HG03565 (cell line): Measurements from ENCODE around the gene CD164.

Source experiments
- ATAC-seq: cut with Tn5 transposase; IDR thresholded peaks from one replicate; pipeline ENCODE4 v1.9.1; 2021; ENCODE audit warnings: mild to moderate bottlenecking, moderate library complexity; ENCODE audit not compliant: unreplicated experiment

CD164 gene

GRCh38 chr6:109381747-109382575 is at the start of gene CD164:
Gene CD164, minus strand, starts transcription at chr6:109382467. Its CDS starts 89 bp downstream, at chr6:109382378.
- ATAC-seq, result peak; percentile 34

- no peak for ATAC-seq
Measured at GRCh38 chr6:109429496-109429895, 47.2 kb upstream of the CD164 start.

GRCh38 chr6:109428889-109429477 is 46.7 kb upstream of the CD164 start:
- no peak for ATAC-seq

GRCh38 chr6:109424946-109425345 is 42.7 kb upstream of the CD164 start:
- ATAC-seq, result no peak

GRCh38 chr6:109421184-109421583 is 38.9 kb upstream of the CD164 start:
- no peak for ATAC-seq

GRCh38 chr6:109420751-109421150 is 38.5 kb upstream of the CD164 start:
- no peak for ATAC-seq

GRCh38 chr6:109417646-109418045 is 35.4 kb upstream of the CD164 start:
- no peak for ATAC-seq

GRCh38 chr6:109411034-109411433 is 28.8 kb upstream of the CD164 start:
- ATAC-seq, result no peak

GRCh38 chr6:109406196-109406595 is 23.9 kb upstream of the CD164 start:
- ATAC-seq, result no peak

- ATAC-seq, result no peak
Measured at GRCh38 chr6:109397020-109397419, 14.8 kb upstream of the CD164 start.

- no peak for ATAC-seq
Measured at GRCh38 chr6:109396046-109396718, 13.9 kb upstream of the CD164 start.

GRCh38 chr6:109393886-109394281 is 11.6 kb upstream of the CD164 start:
- ATAC-seq, result no peak

- no peak for ATAC-seq
Measured at GRCh38 chr6:109393157-109393885, 11.1 kb upstream of the CD164 start.

- ATAC-seq, result no peak
Measured at GRCh38 chr6:109389650-109390274, 7.5 kb upstream of the CD164 start.

- no peak for ATAC-seq
Measured at GRCh38 chr6:109388265-109388664, 6.0 kb upstream of the CD164 start.

GRCh38 chr6:109383438-109383940 is 1.2 kb upstream of the CD164 start:
- no peak for ATAC-seq

- peak; percentile 50 for ATAC-seq
Measured at GRCh38 chr6:109382576-109383437, 540 bp upstream of the CD164 start.

- ATAC-seq, result peak; percentile 3
Measured at GRCh38 chr6:109381061-109381746, 1.1 kb downstream of the CD164 start.

GRCh38 chr6:109379711-109380110 is 2.6 kb downstream of the CD164 start:
- no peak for ATAC-seq
